Amniotic stem cell (primary cell): ENCODE measurements around the gene SORBS2.
"Not testable (repeated sequence)": the region's sequence is repeated elsewhere in the genome, so short reads cannot be mapped to it uniquely, and the experiment has no call there.

Experiments used
- DNase-seq: peaks from one replicate; lab custom pipeline; 2025; lab: John Stamatoyannopoulos, UW

Gene SORBS2, protein sequence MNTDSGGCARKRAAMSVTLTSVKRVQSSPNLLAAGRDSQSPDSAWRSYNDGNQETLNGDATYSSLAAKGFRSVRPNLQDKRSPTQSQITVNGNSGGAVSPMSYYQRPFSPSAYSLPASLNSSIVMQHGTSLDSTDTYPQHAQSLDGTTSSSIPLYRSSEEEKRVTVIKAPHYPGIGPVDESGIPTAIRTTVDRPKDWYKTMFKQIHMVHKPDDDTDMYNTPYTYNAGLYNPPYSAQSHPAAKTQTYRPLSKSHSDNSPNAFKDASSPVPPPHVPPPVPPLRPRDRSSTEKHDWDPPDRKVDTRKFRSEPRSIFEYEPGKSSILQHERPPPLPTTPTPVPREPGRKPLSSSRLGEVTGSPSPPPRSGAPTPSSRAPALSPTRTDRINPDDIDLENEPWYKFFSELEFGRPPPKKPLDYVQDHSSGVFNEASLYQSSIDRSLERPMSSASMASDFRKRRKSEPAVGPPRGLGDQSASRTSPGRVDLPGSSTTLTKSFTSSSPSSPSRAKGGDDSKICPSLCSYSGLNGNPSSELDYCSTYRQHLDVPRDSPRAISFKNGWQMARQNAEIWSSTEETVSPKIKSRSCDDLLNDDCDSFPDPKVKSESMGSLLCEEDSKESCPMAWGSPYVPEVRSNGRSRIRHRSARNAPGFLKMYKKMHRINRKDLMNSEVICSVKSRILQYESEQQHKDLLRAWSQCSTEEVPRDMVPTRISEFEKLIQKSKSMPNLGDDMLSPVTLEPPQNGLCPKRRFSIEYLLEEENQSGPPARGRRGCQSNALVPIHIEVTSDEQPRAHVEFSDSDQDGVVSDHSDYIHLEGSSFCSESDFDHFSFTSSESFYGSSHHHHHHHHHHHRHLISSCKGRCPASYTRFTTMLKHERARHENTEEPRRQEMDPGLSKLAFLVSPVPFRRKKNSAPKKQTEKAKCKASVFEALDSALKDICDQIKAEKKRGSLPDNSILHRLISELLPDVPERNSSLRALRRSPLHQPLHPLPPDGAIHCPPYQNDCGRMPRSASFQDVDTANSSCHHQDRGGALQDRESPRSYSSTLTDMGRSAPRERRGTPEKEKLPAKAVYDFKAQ (N-terminal part only)

DNA sequence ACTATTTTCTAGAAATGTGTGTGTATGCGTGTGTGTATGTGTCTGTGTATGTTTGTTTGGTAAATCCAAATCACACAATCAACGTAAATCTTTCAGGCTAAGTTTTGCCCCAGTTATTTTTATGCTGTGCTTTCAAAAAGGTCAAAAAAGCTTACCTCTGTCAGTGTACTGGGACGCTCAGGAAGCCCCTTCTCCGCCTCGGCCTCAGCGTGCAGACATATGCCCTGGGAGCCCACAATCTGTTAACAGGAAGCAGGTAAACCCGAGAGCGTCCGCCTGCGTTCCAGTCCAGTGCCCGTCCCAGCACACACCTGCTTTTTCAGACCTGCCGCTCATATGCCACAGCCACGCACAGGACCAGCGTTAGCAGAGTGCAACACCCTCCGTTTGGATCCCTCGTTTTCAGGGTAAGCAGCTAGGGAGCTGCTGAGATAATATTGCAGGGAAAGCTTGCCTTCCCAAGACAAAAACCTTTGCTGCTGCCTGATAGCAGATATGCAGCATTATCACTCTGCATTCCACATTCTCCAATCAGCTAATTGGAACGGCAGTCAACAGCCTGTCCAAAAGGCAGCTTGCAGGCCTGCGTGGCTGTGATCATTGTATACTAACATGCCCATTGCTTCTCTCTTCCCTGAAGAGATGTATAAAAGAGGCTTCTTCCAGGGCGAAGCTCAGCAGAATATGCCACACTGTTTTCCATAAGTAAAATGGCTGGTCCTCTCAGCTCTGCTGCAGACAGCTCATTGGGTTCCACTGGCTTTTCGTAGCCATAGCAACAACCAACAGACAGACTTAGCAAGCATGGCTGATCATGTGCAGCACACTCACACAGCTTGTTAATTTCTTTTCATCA lies at the start of gene SORBS2:
Gene SORBS2 (minus strand): TSS at position 686 of the 856 bp plus-strand sequence. CDS start 121,623 bp downstream, outside the sequence.
- DNase-seq: no peak

DNA sequence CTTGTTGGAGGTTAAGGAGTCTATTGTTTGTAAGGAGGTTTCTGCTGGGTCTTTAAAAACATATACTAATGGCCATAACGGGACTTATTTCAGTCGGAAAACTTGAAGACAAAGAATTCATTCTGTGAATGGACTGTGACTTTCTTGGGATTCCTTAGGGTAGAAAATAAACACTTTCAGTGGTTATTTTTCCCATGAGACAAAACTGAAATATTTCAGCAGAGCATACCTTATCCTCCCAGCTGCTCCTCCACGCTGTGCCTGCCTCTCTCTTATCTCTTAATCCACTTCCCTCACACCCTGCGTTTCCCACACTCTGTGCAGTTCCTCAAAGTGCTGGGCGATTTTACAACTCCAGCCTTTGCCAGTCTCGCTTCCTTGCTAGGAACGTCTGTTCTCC lies 47.1 kb upstream of the SORBS2 start:
- DNase-seq: no peak

DNA sequence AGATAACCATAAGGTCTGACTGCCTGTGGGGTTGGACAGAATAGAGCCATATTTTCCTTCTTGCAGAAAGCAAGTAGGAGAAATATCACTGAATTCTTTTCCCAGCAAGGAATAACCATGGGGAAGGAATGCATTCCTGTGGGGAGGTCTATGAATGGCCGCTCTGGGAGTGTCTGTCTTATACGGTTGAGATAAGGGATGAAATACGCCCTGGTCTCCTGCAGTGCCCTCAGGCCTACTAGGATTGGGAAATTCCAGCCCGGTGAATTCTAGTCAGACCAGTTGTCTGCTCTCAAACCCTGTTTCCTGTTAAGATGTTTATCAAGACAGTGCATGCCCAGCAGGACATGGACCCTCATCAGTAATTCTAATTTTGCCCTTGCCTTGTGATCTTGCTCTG lies 45.6 kb upstream of the SORBS2 start:
- not testable (repeated sequence) for DNase-seq

DNA sequence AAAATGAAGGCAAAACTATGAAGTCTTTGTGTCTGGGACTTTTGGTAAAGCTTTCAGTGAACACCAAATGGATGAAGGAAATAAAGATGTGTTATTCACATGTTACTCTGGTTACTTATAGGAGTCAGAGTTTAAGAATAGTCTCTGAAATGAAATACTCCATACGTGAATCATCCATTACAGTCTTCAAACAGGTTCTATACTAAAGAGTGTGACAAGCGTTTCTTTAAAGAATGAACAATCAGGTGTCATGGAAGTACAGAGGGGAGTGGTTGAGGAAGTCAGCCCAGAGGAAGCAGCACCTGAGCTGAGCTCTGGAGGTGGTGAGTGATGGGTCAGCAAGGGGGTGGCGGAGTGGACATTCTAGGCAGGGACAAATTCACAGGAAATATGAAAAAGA lies 41.8 kb upstream of the SORBS2 start:
- no peak for DNase-seq

DNA sequence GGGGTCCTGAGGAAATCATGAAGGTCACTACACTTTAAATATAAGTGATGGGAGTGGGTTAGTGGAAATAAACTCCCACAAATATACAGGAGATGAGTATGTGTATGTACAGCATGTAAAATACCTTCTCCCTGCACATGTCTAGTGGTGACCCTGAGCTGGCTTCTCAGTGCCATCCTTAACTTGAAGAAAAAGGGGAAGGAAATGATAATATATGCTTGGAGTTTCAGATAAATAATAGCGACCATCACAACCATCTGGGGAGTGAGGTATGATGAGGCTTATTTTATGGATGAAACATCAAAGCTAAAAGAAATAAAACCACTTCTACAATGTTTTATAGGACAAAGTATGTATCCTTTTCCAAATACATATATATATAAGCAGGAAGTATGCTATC lies 41.0 kb upstream of the SORBS2 start:
- DNase-seq: no peak

DNA sequence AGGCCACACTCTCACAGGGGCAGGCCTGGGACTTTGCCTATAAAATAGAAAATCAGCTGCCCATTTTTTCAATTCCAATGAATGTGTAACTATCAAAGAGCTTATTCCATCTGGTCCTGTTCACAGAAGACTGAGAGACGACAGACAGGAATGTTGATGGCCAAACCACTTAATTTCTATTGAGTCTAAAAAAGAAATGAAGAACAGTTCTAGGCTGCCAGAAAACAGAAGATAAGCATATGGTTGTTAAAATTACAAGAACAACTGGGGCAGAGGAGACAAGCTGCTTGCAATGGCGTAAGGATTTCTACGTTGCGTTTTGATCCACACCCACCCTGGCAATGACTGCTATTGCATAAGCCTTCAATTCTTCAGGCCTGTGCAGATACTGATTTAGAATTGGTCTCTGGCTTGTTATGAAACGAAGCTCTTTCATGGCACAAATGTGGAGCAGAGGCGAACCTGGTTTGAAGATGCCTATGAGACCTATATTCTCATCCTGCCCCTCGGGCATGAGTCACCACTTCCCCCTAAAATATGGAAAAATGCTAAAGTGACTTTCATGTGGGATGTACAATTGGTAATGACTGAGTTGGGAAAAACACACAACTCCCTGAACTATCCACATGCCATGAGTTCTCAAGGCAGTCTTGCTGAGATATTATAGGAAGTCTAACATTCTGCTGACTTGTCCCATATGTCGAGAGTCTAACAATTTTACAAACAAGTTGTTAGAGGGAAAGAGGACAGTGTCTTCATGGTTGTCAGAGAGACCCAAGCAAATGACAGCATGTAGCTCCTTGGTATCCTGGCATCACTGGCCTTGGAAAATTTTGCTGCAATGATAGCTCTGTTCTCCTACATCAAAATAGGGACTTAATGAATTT lies 37.9 kb upstream of the SORBS2 start:
- DNase-seq: no peak

DNA sequence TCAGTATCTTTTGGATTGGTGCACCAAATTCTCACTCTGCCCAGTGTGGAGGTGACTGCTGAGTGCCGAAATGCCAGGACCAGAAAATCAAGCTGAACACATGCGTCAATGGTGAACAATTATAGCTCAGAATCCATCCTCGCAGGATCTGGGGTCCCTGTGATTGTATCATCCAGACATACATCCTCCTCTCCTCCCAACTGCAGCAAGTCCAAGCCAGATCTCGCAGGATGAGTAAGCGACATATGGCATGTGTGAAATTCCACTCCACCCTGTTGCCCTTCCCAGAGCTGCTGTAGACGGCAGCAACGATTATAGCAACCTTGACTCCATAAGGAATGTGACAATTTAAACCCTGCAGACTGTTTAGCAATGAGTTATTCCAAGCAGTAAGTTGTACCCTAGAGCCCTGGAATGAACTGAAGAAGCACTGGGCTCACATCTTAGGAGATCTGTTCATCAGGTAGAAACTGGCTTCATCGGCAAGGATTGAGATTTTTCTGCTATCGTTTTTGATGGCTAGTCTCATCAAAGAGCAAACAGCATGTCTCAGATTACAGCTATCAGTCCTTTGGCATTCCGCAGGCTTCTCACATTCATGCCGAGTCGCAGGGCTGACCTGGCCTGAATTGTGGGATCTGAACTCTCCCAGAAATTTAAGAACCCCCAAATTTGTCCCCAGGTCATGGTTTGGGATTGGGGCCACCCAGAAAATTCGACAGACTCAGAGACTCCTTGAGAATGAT lies 35.5 kb upstream of the SORBS2 start:
- DNase-seq: peak; percentile 51

DNA sequence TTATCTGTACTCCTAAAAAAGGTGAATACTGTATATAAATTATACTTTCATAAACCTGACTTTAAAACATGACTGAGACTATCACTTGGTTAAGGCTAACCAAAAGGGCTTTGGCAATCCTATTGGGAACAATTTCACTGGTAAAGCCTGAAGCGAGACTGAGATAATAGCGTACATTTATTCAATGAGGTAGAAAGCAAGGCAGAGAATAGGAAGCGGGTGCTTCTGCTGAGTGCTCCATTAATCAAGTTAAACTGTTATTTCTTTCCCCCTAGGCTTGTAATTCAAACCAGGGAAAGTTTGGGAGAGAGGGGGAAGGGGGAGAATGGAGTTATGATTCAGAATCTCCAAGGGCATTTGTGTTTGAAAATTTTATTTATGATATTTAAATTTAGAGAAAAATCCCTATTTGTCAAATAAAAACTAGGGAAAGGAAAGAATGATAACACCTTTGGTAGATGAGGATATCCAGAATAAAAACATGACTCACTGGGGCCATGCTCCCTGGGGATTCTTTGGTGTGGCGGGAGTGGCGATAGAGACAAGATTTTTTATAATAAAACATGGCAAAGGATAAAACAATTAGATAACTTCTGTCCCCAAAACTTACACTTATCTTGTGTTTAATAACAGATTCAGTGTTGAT lies 34.6 kb upstream of the SORBS2 start:
- DNase-seq: no peak

DNA sequence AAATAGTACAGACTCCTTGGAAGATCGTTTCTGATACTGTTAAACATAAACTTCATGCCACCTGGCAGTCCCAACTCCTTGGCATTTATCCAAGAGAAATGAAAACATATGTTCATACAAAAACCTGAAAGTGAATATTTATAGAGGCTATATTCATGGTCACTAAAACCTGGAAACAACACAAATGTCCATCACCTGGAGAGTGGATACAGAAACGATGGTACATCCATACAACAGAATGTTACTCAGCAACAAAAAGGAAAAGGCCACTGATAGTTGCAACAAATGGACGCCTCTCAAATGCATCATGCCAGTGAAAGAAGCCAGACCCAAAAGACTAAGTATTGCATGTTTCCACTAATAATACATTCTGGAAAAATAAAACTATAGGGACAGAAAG lies 34.0 kb upstream of the SORBS2 start:
- DNase-seq: no peak

DNA sequence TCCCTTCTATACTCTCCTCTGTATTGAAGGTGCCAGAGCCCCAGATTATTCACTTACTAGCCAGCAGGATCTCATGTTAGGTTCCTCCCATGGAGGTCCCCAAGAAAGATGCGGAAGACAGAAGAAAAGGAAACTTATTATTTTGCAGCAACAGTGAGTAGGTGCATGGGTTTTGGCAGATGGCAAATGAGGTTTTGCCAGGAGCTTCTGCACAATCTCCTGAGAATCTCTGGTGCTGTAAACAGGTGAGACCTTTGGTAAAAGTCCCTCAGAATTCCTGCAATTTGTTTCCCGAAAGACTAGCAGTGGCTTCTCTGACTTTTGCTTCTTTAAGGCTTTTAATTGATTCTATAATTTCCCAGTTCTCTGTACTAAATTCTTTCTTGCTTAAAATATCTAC lies 29.5 kb upstream of the SORBS2 start:
- DNase-seq: no peak

DNA sequence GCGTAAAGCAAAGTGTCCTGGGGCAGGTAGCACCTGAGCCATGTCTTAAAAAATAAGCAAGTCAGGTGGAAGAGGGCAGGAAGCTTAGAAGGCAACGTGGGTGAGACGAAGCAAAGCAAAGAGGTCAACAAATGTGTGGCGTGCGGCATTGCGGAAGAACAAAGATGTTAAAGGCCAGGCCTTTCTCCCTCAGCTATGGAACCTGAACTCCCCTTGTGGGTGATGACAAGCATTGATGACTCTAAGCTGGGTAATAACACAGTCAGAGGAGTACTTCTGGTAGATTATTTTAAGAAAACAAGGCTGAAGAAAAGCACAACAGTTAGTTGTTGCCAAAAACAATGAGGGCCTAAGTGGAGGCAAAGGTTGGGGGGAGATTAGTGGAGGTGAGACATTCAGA lies 29.0 kb upstream of the SORBS2 start:
- no peak for DNase-seq

DNA sequence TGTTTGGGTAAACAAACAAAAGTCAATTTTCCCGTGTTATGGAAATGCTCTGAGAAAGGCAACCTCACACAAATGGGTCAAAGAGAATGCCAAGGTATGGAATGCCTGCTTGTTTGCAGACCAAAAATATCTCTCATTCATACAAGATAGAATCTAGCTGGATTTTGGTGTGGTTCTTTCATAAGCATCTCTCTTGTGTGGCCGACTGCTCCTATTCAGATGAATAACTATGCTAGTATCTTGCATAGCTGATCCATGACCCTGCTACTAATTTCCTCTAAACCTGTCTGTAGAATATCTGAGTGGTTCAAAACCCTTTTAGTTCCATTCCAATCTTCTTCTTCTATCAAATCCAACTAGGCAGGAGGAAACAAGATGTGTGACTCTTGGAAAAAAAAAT lies 28.2 kb upstream of the SORBS2 start:
- no peak for DNase-seq

DNA sequence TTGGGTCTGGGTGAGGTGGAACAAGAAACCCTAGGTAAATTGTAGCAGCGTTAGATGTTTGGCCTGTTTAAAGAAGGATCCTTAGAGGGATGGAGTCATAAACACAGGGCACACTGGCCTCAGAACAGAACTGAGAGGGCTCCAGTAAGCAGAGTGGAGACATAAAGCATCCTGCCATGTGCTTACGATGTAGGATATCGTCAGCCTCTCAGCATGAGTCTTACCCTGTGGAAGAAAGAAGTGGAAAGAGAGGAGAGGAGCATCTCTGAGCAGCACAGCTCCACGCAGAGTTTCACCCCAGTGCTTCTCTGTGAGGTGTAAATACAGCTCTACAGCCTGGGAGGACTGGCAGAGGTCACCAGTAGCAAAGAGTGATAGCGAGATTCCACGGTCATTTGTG lies 27.8 kb upstream of the SORBS2 start:
- no peak for DNase-seq

DNA sequence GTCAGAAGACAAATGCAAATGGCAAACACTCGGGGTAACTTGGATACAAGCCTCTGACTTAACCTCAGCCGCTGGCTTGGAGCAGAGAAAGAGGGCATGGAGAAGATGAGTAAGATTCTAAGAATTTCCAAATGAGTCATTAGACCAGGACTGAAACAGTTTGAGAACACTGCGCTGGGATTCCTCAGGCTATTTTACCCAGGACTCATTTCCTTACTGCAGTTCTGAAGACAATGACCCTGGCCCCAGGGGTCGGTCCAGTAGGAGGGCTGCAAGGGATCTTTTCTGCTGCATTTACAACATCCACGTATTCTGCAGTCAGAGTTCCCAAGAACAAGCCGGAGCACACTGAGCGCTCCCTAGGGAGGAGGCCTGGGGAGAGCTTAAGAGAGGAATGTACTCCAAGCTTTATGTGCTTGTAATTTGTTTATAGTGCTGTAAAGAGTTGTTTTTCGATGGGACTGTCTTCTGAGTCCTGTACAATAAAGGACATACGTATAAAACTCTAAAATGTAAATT lies 27.3 kb upstream of the SORBS2 start:
- peak; percentile 86 for DNase-seq

DNA sequence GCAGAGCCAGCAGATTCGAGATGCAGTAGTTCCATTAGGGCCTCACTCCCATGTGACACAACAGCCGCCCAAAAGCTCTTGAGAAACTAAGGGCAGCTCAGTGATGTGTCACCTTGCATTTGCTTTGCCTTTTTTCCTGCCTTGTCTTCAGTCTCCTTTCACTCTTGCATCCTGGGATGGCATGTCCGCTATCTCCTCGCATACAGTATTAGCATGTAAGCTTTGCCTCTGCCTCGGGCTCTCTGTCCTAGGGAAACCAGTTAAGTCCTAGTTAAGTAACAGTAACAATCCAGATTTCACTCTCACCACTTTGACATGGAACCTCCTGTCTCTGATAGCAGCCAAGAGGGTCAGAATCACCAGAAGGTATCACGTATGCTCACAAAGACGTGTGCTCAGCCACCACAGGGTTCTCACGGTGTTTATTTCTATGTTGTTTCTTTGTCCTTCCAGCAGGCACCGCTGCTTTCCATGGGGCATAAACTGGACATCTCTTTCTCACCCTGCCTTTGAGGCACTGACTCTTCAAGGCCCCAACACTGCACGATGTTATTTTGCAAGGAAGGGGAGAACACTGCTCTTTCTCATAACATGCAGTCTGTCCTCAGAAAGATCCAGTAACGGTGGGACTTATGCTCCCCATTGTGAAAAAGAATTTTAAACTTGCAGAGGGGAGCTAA lies 26.7 kb upstream of the SORBS2 start:
- DNase-seq: no peak

DNA sequence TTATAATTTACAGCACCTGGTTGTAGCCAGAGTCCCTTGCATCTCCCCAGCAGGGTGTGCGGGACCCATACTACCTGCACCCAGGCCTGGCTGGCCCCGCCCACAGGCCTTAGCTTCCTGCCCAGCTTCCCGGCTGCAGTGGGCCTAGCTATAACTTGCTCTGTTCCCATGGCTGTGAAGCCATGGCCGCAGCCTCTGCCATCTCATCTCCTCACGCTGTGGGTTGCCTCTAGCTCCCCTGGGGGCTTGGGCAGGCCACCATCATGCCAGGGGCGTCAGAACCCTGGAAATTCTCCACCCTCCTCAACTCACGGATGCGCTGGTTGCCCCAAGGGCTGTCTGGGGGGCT lies 26.1 kb upstream of the SORBS2 start:
- no peak for DNase-seq

DNA sequence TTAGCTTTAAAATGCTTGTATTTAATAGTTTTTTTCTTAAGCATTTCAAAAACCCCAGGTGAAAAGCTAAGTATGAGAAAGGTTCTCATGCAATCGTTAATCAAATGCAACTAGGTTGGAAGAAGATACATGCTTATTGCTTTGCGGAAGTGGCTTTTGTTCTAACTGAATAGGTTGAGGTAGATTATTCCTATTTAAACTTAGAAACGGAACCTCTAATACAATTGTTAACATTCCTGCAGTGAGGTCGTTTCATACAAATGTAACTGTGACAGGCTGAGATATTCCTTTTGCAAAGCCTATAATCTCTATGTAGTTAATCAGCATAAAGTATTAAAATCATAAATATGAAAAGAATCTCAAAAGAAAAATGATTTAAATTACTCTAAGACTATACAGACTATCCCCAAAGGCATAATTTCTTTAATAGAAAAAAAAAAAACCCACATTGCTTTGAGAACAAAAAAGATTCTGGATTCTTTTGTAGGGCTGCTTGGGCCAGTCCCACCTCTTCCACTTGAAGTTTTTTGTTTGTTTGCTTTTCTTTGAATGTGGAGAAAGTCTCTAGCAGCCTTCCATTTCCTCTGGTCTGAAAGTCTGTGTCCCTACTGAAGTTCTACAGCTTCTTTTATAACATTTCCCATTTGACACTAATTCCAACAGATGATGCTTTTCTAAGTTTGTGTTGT lies 25.6 kb upstream of the SORBS2 start:
- DNase-seq: no peak
